ENCODE measurements around the gene CCT2. TPM values are rescaled to one million over a fixed set of nuclear protein-coding genes. Genes with fewer than 3 reads are reported as not detected.
"Not testable (repeated sequence)": the region's sequence is repeated elsewhere in the genome, so short reads cannot be mapped to it uniquely, and the experiment has no call there.

The CCT2 gene
- total and polyA plus RNA-seq, 2 donors (not counting 1 experiment from before 2014, with no cell fraction given), result 174 to 178 TPM

DNA sequence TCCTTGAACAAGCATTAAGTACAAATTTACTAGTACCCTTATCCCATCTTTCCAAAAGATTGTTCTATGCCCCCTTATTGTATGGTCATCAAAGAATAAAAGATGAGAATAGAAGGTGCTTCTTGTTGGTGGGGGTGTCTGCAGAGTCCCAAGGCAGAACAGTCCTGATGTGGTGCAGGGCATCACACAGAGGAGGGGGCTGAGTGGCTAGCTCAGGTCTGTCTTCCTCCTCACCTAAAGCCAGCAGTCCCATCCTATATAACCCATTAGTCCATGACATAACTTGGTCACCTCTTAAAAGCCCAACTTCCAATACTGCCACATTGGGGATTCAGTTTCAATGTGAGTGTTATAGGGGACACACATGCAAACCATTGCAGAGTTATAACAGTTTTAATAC lies 15.5 kb downstream of the CCT2 start:
- TF ChIP-seq CTCF (conservative IDR thresholded peaks at IDR 0.05 in 1 of 2, IDR thresholded peaks at IDR 0.05 in 1 of 2; ENCODE audit: low read depth in 1 of 2, low read length in 2 of 2) (no peak), EZH2 (IDR thresholded peaks at IDR 0.05; ENCODE audit: low read length, missing control alignments) (no peak)
- Histone ChIP-seq H3K36me3 (ENCODE audit: control insufficient read depth, insufficient read depth, low read length) (peaks cover 13% of the 10 kb centered on the region), H3K4me3 (replicated peaks in 1 of 4; ENCODE audit: control extremely low read depth in 1 of 4, insufficient read depth in 1 of 4, low read depth in 3 of 4, low read length in 4 of 4) (no peak overlapping the region), H3K9me3 (ENCODE audit: control insufficient read depth, insufficient read depth, low read depth, low read length) (no peaks in the 10 kb centered on the region), H3K9ac (ENCODE audit: insufficient read depth, low read length) (no peak overlapping the region), H4K20me1 (ENCODE audit: control insufficient read depth, extremely low read depth, insufficient read depth, low read length) (no peaks in the 10 kb centered on the region), H3K79me2 (ENCODE audit: control insufficient read depth, insufficient read depth, low read length) (no peaks in the 10 kb centered on the region), H2AFZ (ENCODE audit: low read length) (no peak overlapping the region), H3K27me3 (ENCODE audit: control insufficient read depth, insufficient read depth, low read length) (no peaks in the 10 kb centered on the region), H3K4me2 (ENCODE audit: extremely low read depth, insufficient read depth, low read length) (no peak overlapping the region), H3K27ac (ENCODE audit: insufficient read depth, low read length) (no peak overlapping the region), H3K4me1 (ENCODE audit: control insufficient read depth, extremely low read depth, insufficient read depth, low read length) (no peaks in the 10 kb centered on the region)
- no peak for DNase-seq (ENCODE audit: low read depth in 2 of 2)

- no peak overlapping the region for H3K4me2 ChIP-seq (ENCODE audit: extremely low read depth, insufficient read depth, low read length)
- H3K9ac ChIP-seq (ENCODE audit: insufficient read depth, low read length), result no peak overlapping the region
- H4K20me1 ChIP-seq (ENCODE audit: control insufficient read depth, extremely low read depth, insufficient read depth, low read length), result no peaks in the 10 kb centered on the region
- H3K27me3 ChIP-seq (ENCODE audit: control insufficient read depth, insufficient read depth, low read length), result no peaks in the 10 kb centered on the region
- H3K36me3 ChIP-seq (ENCODE audit: control insufficient read depth, insufficient read depth, low read length), result peaks cover 11% of the 10 kb centered on the region
- no peaks in the 10 kb centered on the region for H3K4me1 ChIP-seq (ENCODE audit: control insufficient read depth, extremely low read depth, insufficient read depth, low read length)
- H3K27ac ChIP-seq (ENCODE audit: insufficient read depth, low read length), result no peak overlapping the region
- DNase-seq (ENCODE audit: low read depth in 2 of 2), result no peak
- TF ChIP-seq EZH2 (IDR thresholded peaks at IDR 0.05; ENCODE audit: low read length, missing control alignments), result no peak
- TF ChIP-seq CTCF (conservative IDR thresholded peaks at IDR 0.05 in 1 of 2, IDR thresholded peaks at IDR 0.05 in 1 of 2; ENCODE audit: low read depth in 1 of 2, low read length in 2 of 2), result no peak
- no peaks in the 10 kb centered on the region for H3K9me3 ChIP-seq (ENCODE audit: control insufficient read depth, insufficient read depth, low read depth, low read length)
- no peak overlapping the region for H3K4me3 ChIP-seq (replicated peaks in 1 of 4; ENCODE audit: control extremely low read depth in 1 of 4, insufficient read depth in 1 of 4, low read depth in 3 of 4, low read length in 4 of 4)
- no peaks in the 10 kb centered on the region for H3K79me2 ChIP-seq (ENCODE audit: control insufficient read depth, insufficient read depth, low read length)
- H2AFZ ChIP-seq (ENCODE audit: low read length), result no peak overlapping the region
Measured at GRCh38 chr12:69601962-69602685, 16.9 kb downstream of the CCT2 start.

- H3K4me1 ChIP-seq (ENCODE audit: control insufficient read depth, extremely low read depth, insufficient read depth, low read length), result no peaks in the 10 kb centered on the region
- H3K4me3 ChIP-seq (replicated peaks in 1 of 4; ENCODE audit: control extremely low read depth in 1 of 4, insufficient read depth in 1 of 4, low read depth in 3 of 4, low read length in 4 of 4), result no peak overlapping the region
- H3K27ac ChIP-seq (ENCODE audit: insufficient read depth, low read length), result no peak overlapping the region
- peaks cover 8% of the 10 kb centered on the region for H3K36me3 ChIP-seq (ENCODE audit: control insufficient read depth, insufficient read depth, low read length)
- H3K9me3 ChIP-seq (ENCODE audit: control insufficient read depth, insufficient read depth, low read depth, low read length), result no peaks in the 10 kb centered on the region
- H3K27me3 ChIP-seq (ENCODE audit: control insufficient read depth, insufficient read depth, low read length), result no peaks in the 10 kb centered on the region
- no peak for DNase-seq (ENCODE audit: low read depth in 2 of 2)
- no peaks in the 10 kb centered on the region for H4K20me1 ChIP-seq (ENCODE audit: control insufficient read depth, extremely low read depth, insufficient read depth, low read length)
- H3K4me2 ChIP-seq (ENCODE audit: extremely low read depth, insufficient read depth, low read length), result no peak overlapping the region
- no peak overlapping the region for H3K9ac ChIP-seq (ENCODE audit: insufficient read depth, low read length)
- no peak for TF ChIP-seq CTCF (conservative IDR thresholded peaks at IDR 0.05 in 1 of 2, IDR thresholded peaks at IDR 0.05 in 1 of 2; ENCODE audit: low read depth in 1 of 2, low read length in 2 of 2)
- no peak for TF ChIP-seq EZH2 (IDR thresholded peaks at IDR 0.05; ENCODE audit: low read length, missing control alignments)
- H3K79me2 ChIP-seq (ENCODE audit: control insufficient read depth, insufficient read depth, low read length), result no peaks in the 10 kb centered on the region
- no peak overlapping the region for H2AFZ ChIP-seq (ENCODE audit: low read length)
Measured at GRCh38 chr12:69602954-69603353, 17.7 kb downstream of the CCT2 start.

GRCh38 chr12:69603556-69603955 lies 18.3 kb downstream of the CCT2 start:
- H3K4me1 ChIP-seq (ENCODE audit: control insufficient read depth, extremely low read depth, insufficient read depth, low read length); H3K27me3 ChIP-seq (ENCODE audit: control insufficient read depth, insufficient read depth, low read length); DNase-seq (ENCODE audit: low read depth in 2 of 2); H3K36me3 ChIP-seq (ENCODE audit: control insufficient read depth, insufficient read depth, low read length); H2AFZ ChIP-seq (ENCODE audit: low read length); H3K27ac ChIP-seq (ENCODE audit: insufficient read depth, low read length); H4K20me1 ChIP-seq (ENCODE audit: control insufficient read depth, extremely low read depth, insufficient read depth, low read length); H3K4me2 ChIP-seq (ENCODE audit: extremely low read depth, insufficient read depth, low read length); H3K4me3 ChIP-seq (replicated peaks in 1 of 4; ENCODE audit: control extremely low read depth in 1 of 4, insufficient read depth in 1 of 4, low read depth in 3 of 4, low read length in 4 of 4); H3K9ac ChIP-seq (ENCODE audit: insufficient read depth, low read length); H3K79me2 ChIP-seq (ENCODE audit: control insufficient read depth, insufficient read depth, low read length); H3K9me3 ChIP-seq (ENCODE audit: control insufficient read depth, insufficient read depth, low read depth, low read length): not testable (repeated sequence)

- not testable (repeated sequence) for H3K4me2 ChIP-seq (ENCODE audit: extremely low read depth, insufficient read depth, low read length); H2AFZ ChIP-seq (ENCODE audit: low read length); H3K36me3 ChIP-seq (ENCODE audit: control insufficient read depth, insufficient read depth, low read length); H3K79me2 ChIP-seq (ENCODE audit: control insufficient read depth, insufficient read depth, low read length); H3K4me3 ChIP-seq (replicated peaks in 1 of 4; ENCODE audit: control extremely low read depth in 1 of 4, insufficient read depth in 1 of 4, low read depth in 3 of 4, low read length in 4 of 4); H3K4me1 ChIP-seq (ENCODE audit: control insufficient read depth, extremely low read depth, insufficient read depth, low read length); DNase-seq (ENCODE audit: low read depth in 2 of 2); H3K9ac ChIP-seq (ENCODE audit: insufficient read depth, low read length); H3K9me3 ChIP-seq (ENCODE audit: control insufficient read depth, insufficient read depth, low read depth, low read length); H3K27me3 ChIP-seq (ENCODE audit: control insufficient read depth, insufficient read depth, low read length); H4K20me1 ChIP-seq (ENCODE audit: control insufficient read depth, extremely low read depth, insufficient read depth, low read length); H3K27ac ChIP-seq (ENCODE audit: insufficient read depth, low read length)
Measured at GRCh38 chr12:69604275-69604674, 19.0 kb downstream of the CCT2 start.
